Astrocyte of the spinal cord (primary cell): ENCODE data around the gene SMARCE1.

ENCODE experiments used
- DNase-seq: peaks from one replicate; pipeline ENCODE4 v3.0.0; 2011; ENCODE audit warnings: low read depth, low spot score
- H3K4me3 ChIP-seq: 2 replicates; pipeline ENCODE4 v1.5.1; 2011; ENCODE audit warnings: low read depth, mild to moderate bottlenecking, low read length, moderate library complexity
- CTCF ChIP-seq: IDR thresholded peaks from 2 replicates; pipeline ENCODE4 v1.5.1; 2012; ENCODE audit warnings: low read depth, mild to moderate bottlenecking, low read length, inconsistent platforms
- in situ Hi-C: cut with HindIII; loops from 2 replicates; pipeline ENCODE4 v1.10.0; 2017; ENCODE audit warnings: low sequenced_read_pairs

The SMARCE1 gene

GRCh38 chr17:40647624-40648383 lies at the start of gene SMARCE1:
TSS of gene SMARCE1 (minus strand) at chr17:40647818. CDS start at chr17:40645802, 2,016 bp downstream.
- in situ Hi-C loops, result no loop called here
- no peak for TF ChIP-seq CTCF
- DNase-seq, result peak; percentile 88
- peak within 1 kb of the TSS; percentile 63 for H3K4me3 ChIP-seq

GRCh38 chr17:40697297-40697696 lies 49.7 kb upstream of the SMARCE1 start:
- no peak overlapping the region for H3K4me3 ChIP-seq
- in situ Hi-C loops, result no loop called here
- DNase-seq, result no peak
- TF ChIP-seq CTCF, result no peak

- TF ChIP-seq CTCF, result no peak
- no peak for DNase-seq
- in situ Hi-C loops, result no loop called here
- no peak overlapping the region for H3K4me3 ChIP-seq
These were observed 49.0 kb upstream of the SMARCE1 start for GRCh38 chr17:40696651-40697072.

GRCh38 chr17:40695874-40696472 lies 48.4 kb upstream of the SMARCE1 start:
- in situ Hi-C loops, result no loop called here
- no peak for TF ChIP-seq CTCF
- H3K4me3 ChIP-seq, result no peak overlapping the region
- DNase-seq, result no peak

- TF ChIP-seq CTCF, result no peak
- no peak overlapping the region for H3K4me3 ChIP-seq
- in situ Hi-C loops, result no loop called here
- no peak for DNase-seq
These were observed 47.0 kb upstream of the SMARCE1 start for GRCh38 chr17:40694584-40694983.

GRCh38 chr17:40687106-40687505 lies 39.5 kb upstream of the SMARCE1 start:
- in situ Hi-C loops, result no loop called here
- no peak overlapping the region for H3K4me3 ChIP-seq
- TF ChIP-seq CTCF, result no peak
- no peak for DNase-seq
